ENCODE measurements around the gene PKD2L1. TPM values are rescaled to one million over a fixed set of nuclear protein-coding genes. Genes with fewer than 3 reads are reported as not detected.

PKD2L1 gene
- total and polyA plus RNA-seq, 9 of the 15 experiments (the other 6 are each of a cell fraction or from before 2014, with no cell fraction given): not detected

- no peak for TF ChIP-seq ATF1 (CRISPR knock-in tag; IDR thresholded peaks at IDR 0.05)
- TF ChIP-seq ATF1 (tag; IDR thresholded peaks at IDR 0.05): peak; percentile 45; the same call in 1 of the 2 replicates
- TF ChIP-seq KAT8 (IDR thresholded peaks at IDR 0.05; ENCODE audit: low read depth): no peak
- no peak for TF ChIP-seq NR2C2 (CRISPR knock-in tag; IDR thresholded peaks at IDR 0.05)
- TF ChIP-seq NR2C2 (tag; IDR thresholded peaks at IDR 0.05): peak; percentile 48; the same call in 1 of the 2 replicates
- TF ChIP-seq SMARCC2 (IDR thresholded peaks at IDR 0.05; ENCODE audit: low read depth): peak; percentile 20; the same call in 1 of the 2 replicates
- peak; percentile 53 for TF ChIP-seq ZNF395 (CRISPR knock-in tag; IDR thresholded peaks at IDR 0.05)
- no peak for TF ChIP-seq ZBTB2 (IDR thresholded peaks at IDR 0.05)
- TF ChIP-seq ZBTB9 (CRISPR knock-in tag; IDR thresholded peaks at IDR 0.05): peak; percentile 12; the same call in 1 of the 2 replicates
- peak; percentile 54 for TF ChIP-seq HDAC3 (IDR thresholded peaks at IDR 0.05; ENCODE audit: borderline replicate concordance, partially characterized antibody)
- no peak for TF ChIP-seq ZNF311 (CRISPR knock-in tag; IDR thresholded peaks at IDR 0.05)
- TF ChIP-seq EP300 (IDR thresholded peaks at IDR 0.05; ENCODE audit: low read length): peak; percentile 52; the same call in 1 of the 2 replicates
- TF ChIP-seq HCFC1 (IDR thresholded peaks at IDR 0.05; ENCODE audit: low read depth, low read length): 0 out of 2 replicates have a peak, but pooled peaks have one; percentile 18
- TF ChIP-seq TCF7 (IDR thresholded peaks at IDR 0.05; ENCODE audit: borderline replicate concordance): 0 out of 2 replicates have a peak, but pooled peaks have one; percentile 45
- TF ChIP-seq PRMT5 (CRISPR knock-in tag; IDR thresholded peaks at IDR 0.05): no peak
- TF ChIP-seq ZNF197 (CRISPR knock-in tag; IDR thresholded peaks at IDR 0.05; ENCODE audit: low read depth): 0 out of 2 replicates have a peak, but pooled peaks have one; percentile 31
- no peak for TF ChIP-seq BRCA1 (IDR thresholded peaks at IDR 0.05)
- TF ChIP-seq BRCA1 (CRISPR knock-in tag; IDR thresholded peaks at IDR 0.05): no peak
- TF ChIP-seq DIDO1 (tag; IDR thresholded peaks at IDR 0.05; ENCODE audit: low read depth): no peak
- 0 out of 2 replicates have a peak, but pooled peaks have one; percentile 26 for TF ChIP-seq HDGF (IDR thresholded peaks at IDR 0.05)
- no peak for TF ChIP-seq SLC30A9 (CRISPR knock-in tag; IDR thresholded peaks at IDR 0.05)
- TF ChIP-seq EP400 (IDR thresholded peaks at IDR 0.05): peak; percentile 60
- TF ChIP-seq TAF9B (IDR thresholded peaks at IDR 0.05; ENCODE audit: partially characterized antibody): peak; percentile 56
- TF ChIP-seq ZNF282 (CRISPR knock-in tag; IDR thresholded peaks at IDR 0.05): no peak
- TF ChIP-seq MITF (IDR thresholded peaks at IDR 0.05): peak; percentile 62; the same call in 1 of the 2 replicates
- TF ChIP-seq ZNF696 (CRISPR knock-in tag; conservative IDR thresholded peaks at IDR 0.05): no peak
Measured at GRCh38 chr10:100370714-100371481, 40.9 kb upstream of the PKD2L1 start (continued).
